ENCODE results near the gene SERINC1.

DNA sequence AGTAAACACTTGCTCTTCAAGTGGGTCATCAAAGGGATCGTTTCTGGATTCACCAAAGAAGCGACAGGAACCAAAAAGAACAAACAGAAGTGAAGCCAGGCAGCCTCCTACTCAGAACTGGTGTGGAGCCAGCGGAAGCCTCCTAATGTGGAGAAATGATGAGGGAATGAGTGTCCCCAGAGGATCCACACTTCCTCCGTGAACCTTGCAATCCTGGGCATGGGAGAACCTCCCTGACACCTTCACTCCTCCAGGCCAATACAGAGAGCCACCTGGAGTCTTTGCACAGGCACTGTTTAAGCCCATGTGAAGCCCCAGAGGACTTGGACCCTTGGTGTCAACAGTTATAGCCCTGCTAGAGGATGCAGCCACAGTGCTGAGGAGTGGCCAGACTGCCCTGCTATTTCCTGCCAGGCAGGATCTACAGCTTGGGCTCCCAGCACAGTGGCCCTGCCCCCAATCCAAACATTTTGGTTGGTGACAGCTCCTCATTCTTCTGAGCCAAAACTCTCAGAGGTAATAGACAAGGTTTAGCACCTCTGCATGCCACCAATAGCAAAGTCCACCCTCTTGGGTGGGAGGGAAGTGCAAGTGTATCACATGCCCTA is 23.2 kb upstream of the SERINC1 start:
- TF ChIP-seq POLR2A (IDR thresholded peaks at IDR 0.05), result no peak
- TF ChIP-seq, protein P1, sequence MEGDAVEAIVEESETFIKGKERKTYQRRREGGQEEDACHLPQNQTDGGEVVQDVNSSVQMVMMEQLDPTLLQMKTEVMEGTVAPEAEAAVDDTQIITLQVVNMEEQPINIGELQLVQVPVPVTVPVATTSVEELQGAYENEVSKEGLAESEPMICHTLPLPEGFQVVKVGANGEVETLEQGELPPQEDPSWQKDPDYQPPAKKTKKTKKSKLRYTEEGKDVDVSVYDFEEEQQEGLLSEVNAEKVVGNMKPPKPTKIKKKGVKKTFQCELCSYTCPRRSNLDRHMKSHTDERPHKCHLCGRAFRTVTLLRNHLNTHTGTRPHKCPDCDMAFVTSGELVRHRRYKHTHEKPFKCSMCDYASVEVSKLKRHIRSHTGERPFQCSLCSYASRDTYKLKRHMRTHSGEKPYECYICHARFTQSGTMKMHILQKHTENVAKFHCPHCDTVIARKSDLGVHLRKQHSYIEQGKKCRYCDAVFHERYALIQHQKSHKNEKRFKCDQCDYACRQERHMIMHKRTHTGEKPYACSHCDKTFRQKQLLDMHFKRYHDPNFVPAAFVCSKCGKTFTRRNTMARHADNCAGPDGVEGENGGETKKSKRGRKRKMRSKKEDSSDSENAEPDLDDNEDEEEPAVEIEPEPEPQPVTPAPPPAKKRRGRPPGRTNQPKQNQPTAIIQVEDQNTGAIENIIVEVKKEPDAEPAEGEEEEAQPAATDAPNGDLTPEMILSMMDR (IDR thresholded peaks at IDR 0.05), result no peak
- no peak for TF ChIP-seq POLR2AphosphoS5 (IDR thresholded peaks at IDR 0.05)
